ENCODE measurements around the gene NFKBIB.
"Not testable (repeated sequence)": the region's sequence is repeated elsewhere in the genome, so short reads cannot be mapped to it uniquely, and the experiment has no call there.

The NFKBIB gene

GRCh38 chr19:38924388-38924787 lies 24.6 kb downstream of the NFKBIB start:
- no peak for DNase-seq (ENCODE audit: extremely low read depth in 1 of 2, low read depth in 1 of 2)

GRCh38 chr19:38928391-38929001 lies 28.7 kb downstream of the NFKBIB start:
- no peak for DNase-seq (ENCODE audit: extremely low read depth in 1 of 2, low read depth in 1 of 2)

- DNase-seq (ENCODE audit: extremely low read depth in 1 of 2, low read depth in 1 of 2), result peak; percentile 83 to 85
These were observed 30.4 kb downstream of the NFKBIB start, which contains the start of gene SARS2 for GRCh38 chr19:38929929-38930775. Gene SARS2, minus strand, starts transcription at chr19:38930763. Its CDS starts 27 bp downstream, at chr19:38930736.

- DNase-seq (ENCODE audit: extremely low read depth in 1 of 2, low read depth in 1 of 2), result peak; percentile 93 to 98
These were observed 31.2 kb downstream of the NFKBIB start, which contains the start of gene MRPS12 for GRCh38 chr19:38930776-38931520. Gene MRPS12, plus strand, starts transcription at chr19:38930944. Its CDS starts 351 bp downstream, at chr19:38931295.

GRCh38 chr19:38931521-38931793 lies 31.7 kb downstream of the NFKBIB start:
- DNase-seq (ENCODE audit: extremely low read depth in 1 of 2, low read depth in 1 of 2), result no peak

- no peak for DNase-seq (ENCODE audit: extremely low read depth in 1 of 2, low read depth in 1 of 2)
These were observed 32.8 kb downstream of the NFKBIB start for GRCh38 chr19:38932425-38933179.

- no peak for DNase-seq (ENCODE audit: extremely low read depth in 1 of 2, low read depth in 1 of 2)
These were observed 33.8 kb downstream of the NFKBIB start for GRCh38 chr19:38933544-38933943.

- no peak for DNase-seq (ENCODE audit: extremely low read depth in 1 of 2, low read depth in 1 of 2)
These were observed 40.2 kb downstream of the NFKBIB start for GRCh38 chr19:38939957-38940356.

- DNase-seq (ENCODE audit: extremely low read depth in 1 of 2, low read depth in 1 of 2), result not testable (repeated sequence)
These were observed 41.7 kb downstream of the NFKBIB start for GRCh38 chr19:38941466-38941865.

- no peak for DNase-seq (ENCODE audit: extremely low read depth in 1 of 2, low read depth in 1 of 2)
These were observed 42.2 kb downstream of the NFKBIB start for GRCh38 chr19:38941979-38942378.

GRCh38 chr19:38942471-38943181 lies 42.9 kb downstream of the NFKBIB start:
- no peak for DNase-seq (ENCODE audit: extremely low read depth in 1 of 2, low read depth in 1 of 2)

- DNase-seq (ENCODE audit: extremely low read depth in 1 of 2, low read depth in 1 of 2), result no peak
These were observed 45.3 kb downstream of the NFKBIB start for GRCh38 chr19:38944981-38945506.

- no peak for DNase-seq (ENCODE audit: extremely low read depth in 1 of 2, low read depth in 1 of 2)
These were observed 45.9 kb downstream of the NFKBIB start for GRCh38 chr19:38945562-38946228.

GRCh38 chr19:38946229-38947010 lies 46.7 kb downstream of the NFKBIB start:
- no peak for DNase-seq (ENCODE audit: extremely low read depth in 1 of 2, low read depth in 1 of 2)

- peak; percentile 59 to 72 for DNase-seq (ENCODE audit: extremely low read depth in 1 of 2, low read depth in 1 of 2)
These were observed 50.0 kb downstream of the NFKBIB start for GRCh38 chr19:38949580-38950367.

- no peak for DNase-seq (ENCODE audit: extremely low read depth in 1 of 2, low read depth in 1 of 2)
These were observed 51.4 kb downstream of the NFKBIB start for GRCh38 chr19:38951187-38951586.

GRCh38 chr19:38952395-38953165 lies 52.8 kb downstream of the NFKBIB start:
- no peak for DNase-seq (ENCODE audit: extremely low read depth in 1 of 2, low read depth in 1 of 2)
